Ishikawa (cell line): ENCODE data around the gene SEC16A.

Experiments
- CEBPB ChIP-seq: IDR thresholded peaks from 2 replicates; pipeline ENCODE4 v1.6.1; 2012
- CREB1 ChIP-seq: IDR thresholded peaks from 2 replicates; pipeline ENCODE4 v1.6.1; 2012; ENCODE audit warnings: low read depth
- EGR1 ChIP-seq: IDR thresholded peaks from 2 replicates; pipeline ENCODE4 v1.6.1; 2012
- EP300 ChIP-seq: IDR thresholded peaks from 2 replicates; pipeline ENCODE4 v1.6.1; 2012; ENCODE audit warnings: borderline replicate concordance
- FOXM1 ChIP-seq: IDR thresholded peaks from 2 replicates; pipeline ENCODE4 v1.6.1; 2012; ENCODE audit warnings: low read depth, borderline replicate concordance
- MAX ChIP-seq: IDR thresholded peaks from 2 replicates; pipeline ENCODE4 v1.6.1; 2012
- NFIC ChIP-seq: IDR thresholded peaks from 2 replicates; pipeline ENCODE4 v1.6.1; 2012
- RAD21 ChIP-seq: IDR thresholded peaks from 2 replicates; pipeline ENCODE4 v1.6.1; 2012; ENCODE audit warnings: low read depth
- REST ChIP-seq: IDR thresholded peaks from 2 replicates; pipeline ENCODE4 v1.6.1; 2012; ENCODE audit warnings: low read depth, mild to moderate bottlenecking
- TAF1 ChIP-seq: IDR thresholded peaks from 2 replicates; pipeline ENCODE4 v1.6.1; 2012; ENCODE audit warnings: low read depth, mild to moderate bottlenecking
- TCF12 ChIP-seq: IDR thresholded peaks from 2 replicates; pipeline ENCODE4 v1.6.1; 2012; ENCODE audit warnings: low read depth
- TEAD4 ChIP-seq: IDR thresholded peaks from 2 replicates; pipeline ENCODE4 v1.6.1; 2012
- USF1 ChIP-seq: IDR thresholded peaks from 2 replicates; pipeline ENCODE4 v1.6.1; 2012
- YY1 ChIP-seq: IDR thresholded peaks from 2 replicates; pipeline ENCODE4 v1.6.1; 2012; ENCODE audit warnings: low read depth
- ZBTB7A ChIP-seq: IDR thresholded peaks from 2 replicates; pipeline ENCODE4 v1.6.1; 2012; ENCODE audit warnings: low read depth

Gene SEC16A

GRCh38 chr9:136437839-136438547, 44.8 kb downstream of the SEC16A start:
- TF ChIP-seq EGR1 (no peak), REST (no peak), YY1 (no peak), TAF1 (no peak), RAD21 (no peak), EP300 (no peak), FOXM1 (no peak), ZBTB7A (no peak), TEAD4 (no peak), CEBPB (no peak), MAX (no peak), NFIC (no peak), TCF12 (no peak), CREB1 (no peak), USF1 (no peak)

- no peak for TF ChIP-seq FOXM1
- no peak for TF ChIP-seq MAX
- no peak for TF ChIP-seq EGR1
- no peak for TF ChIP-seq USF1
- TF ChIP-seq CREB1: no peak
- no peak for TF ChIP-seq REST
- no peak for TF ChIP-seq CEBPB
- no peak for TF ChIP-seq NFIC
- TF ChIP-seq TEAD4: no peak
- TF ChIP-seq RAD21: no peak
Observed at GRCh38 chr9:136437430-136437829, 45.4 kb downstream of the SEC16A start.

GRCh38 chr9:136436055-136436634, 46.7 kb downstream of the SEC16A start:
- no peak for TF ChIP-seq CEBPB
- no peak for TF ChIP-seq NFIC
- no peak for TF ChIP-seq REST
- TF ChIP-seq EP300: no peak
- no peak for TF ChIP-seq RAD21
- TF ChIP-seq CREB1: no peak
- no peak for TF ChIP-seq TCF12
- TF ChIP-seq EGR1: no peak
- TF ChIP-seq USF1: no peak
- no peak for TF ChIP-seq TAF1
- TF ChIP-seq FOXM1: no peak
- TF ChIP-seq TEAD4: no peak
- no peak for TF ChIP-seq MAX
- no peak for TF ChIP-seq ZBTB7A
- TF ChIP-seq YY1: no peak
